ENCODE data around the gene LPIN1.
A peak's percentile ranks its signal among the peaks of the same experiment; 100 is the strongest.
"Not testable (repeated sequence)": the region's sequence is repeated elsewhere in the genome, so short reads cannot be mapped to it uniquely, and the experiment has no call there.

Gene LPIN1

DNA sequence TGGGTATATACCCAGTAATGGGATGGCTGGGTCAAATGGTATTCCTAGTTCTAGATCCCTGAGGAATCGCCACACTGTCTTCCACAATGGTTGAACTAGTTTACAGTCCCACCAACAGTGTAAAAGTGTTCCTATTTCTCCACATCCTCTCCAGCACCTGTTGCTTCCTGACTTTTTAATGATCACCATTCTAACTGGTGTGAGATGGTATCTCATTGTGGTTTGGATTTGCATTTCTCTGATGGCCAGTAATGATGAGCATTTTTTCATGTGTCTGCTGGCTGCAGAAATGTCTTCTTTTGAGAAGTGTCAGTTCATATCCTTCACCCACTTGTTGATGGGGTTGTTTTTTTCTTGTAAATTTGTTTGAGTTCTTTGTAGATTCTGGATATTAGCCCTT, 98.4 kb downstream of the LPIN1 start:
- not testable (repeated sequence) for DNase-seq

DNA sequence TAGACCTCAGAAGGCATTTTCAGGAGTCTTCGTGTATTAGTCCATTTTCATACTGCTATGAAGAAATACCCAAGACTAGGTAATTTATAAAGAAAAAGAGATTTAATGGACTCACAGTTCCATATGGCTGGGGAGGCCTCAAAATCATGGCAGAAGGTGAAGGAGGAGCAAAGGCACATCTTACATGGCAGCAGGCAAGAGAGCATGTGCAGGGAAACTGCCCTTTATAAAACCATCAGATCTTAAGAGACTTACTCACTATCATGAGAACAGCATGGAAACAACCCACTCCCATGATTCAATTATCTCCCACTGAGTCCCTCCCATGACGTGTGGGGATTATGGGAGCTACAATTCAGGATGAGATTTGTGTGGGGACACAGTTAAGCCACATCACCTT, 101.5 kb downstream of the LPIN1 start:
- DNase-seq, result not testable (repeated sequence)

DNA sequence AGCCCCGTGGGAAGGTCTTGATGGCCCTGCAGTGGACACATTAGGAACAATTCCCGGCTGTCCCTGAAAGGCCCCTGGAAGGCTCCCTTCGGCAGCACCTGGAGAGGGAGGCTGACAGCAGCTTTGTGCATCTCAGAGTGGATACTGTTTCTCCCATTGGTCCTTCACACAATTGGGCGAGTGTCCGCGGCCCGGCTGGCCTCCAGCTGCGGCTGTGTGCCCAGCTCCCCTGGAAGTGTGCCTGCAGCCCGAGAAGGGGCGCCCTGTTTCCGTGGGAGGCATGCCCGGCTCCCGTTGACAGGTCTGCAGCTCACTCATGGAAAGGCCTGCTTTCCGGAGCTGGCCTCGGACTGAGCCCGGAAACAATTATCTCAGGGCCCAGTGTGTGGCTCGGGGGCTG, 103.7 kb downstream of the LPIN1 start:
- no peak for DNase-seq

DNA sequence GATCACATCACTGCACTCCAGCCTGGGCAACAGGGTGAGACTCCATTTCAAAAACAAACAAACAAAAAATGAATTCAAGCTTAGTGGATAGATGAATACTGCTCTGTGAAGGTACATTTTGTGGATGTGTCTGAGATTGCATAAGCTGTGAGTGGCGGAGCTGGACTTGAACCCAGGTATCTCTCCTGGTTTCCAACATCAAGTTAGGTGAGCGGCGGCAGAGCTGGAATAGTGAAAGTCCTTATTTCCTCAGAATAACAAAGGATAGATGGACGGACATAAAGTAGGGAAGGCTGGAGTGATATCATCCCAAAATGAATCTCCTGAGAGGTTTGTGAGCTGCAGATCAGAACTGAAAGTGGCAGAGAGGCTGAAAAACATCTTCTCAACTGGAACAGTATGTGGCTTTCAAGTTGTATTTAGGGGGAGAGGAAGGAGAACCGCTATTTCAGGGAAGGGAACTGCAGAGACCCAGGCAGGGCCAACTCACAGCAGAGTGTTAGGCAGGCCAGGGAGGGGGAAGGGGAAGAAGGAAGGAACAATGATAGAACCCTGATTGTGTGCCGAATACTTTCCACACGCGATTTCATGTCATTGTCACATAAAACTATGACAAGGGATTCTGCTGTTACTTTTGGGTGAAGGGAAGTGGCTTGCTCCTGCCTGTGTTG, 106.2 kb downstream of the LPIN1 start:
- no peak for DNase-seq

DNA sequence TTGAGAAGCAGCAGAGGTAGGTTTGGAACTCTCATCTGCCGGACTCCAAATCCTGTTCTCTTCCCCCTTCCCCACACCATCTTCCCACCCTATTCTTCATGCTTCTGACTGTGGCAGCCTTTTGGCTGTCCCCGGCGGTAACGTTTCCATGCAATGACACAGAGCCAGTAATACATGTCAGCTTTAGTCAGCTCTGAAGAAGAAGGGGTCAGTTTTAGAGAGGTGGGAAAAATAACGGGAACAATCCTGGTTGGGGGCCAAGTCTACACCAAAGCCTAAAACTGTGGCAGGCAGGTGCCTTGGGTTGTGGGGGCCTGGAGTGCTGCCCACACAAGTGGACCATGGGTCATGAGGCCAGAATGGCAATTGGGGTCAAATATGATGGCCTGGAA, 106.8 kb downstream of the LPIN1 start:
- DNase-seq, result no peak

DNA sequence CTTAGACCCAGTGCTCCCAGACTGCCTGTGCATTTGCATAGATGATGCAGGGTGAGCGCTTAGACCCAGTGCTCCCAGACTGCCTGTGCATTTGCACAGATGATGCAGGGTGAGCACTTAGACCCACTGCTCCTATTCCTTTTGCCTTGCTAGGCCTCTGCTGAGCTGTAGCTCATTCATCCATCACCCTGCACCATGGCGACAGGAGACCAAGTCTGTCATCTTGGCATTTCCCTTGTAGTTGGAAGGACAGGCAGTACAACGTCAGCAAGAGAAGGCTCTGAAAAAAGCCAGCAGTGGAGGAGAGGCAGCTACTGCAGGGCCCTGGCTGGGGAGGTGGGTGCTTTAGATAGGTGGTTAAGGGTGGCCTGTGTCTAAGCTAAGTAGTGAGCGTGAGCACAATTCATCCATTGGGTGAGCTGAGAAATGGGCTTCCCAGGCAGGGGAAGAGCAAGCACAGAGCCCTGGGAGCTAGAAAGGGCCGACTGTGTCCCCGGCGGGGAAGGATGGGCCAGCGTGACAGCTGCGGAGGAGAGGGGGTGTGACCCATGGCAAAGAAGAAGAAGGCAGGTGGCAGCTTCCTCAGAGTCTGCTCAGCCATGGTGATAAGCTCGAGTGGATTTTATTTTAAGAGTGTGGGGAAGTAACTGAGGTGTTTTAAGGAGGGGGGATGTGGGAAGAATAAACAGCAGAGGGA, 108.8 kb downstream of the LPIN1 start:
- DNase-seq, result no peak

DNA sequence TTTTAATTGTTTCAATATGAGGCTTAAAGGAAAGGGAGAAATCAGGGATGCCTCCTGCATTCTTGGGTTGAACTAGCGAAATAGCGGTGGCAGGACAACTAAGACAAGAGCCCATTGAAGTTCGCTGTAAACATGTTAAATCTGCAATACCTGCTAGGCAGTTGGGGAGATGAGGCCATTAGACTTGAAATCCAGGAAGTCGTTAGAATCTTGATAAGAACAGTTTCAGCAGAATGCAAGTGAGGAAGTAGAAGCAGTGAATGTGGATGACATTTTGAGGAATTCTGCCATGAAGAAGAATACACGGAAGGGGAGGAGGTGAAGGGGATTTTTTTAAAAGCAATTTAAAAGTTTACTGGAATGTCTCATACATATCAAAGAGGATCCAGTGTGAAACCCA, 109.7 kb downstream of the LPIN1 start:
- no peak for DNase-seq

DNA sequence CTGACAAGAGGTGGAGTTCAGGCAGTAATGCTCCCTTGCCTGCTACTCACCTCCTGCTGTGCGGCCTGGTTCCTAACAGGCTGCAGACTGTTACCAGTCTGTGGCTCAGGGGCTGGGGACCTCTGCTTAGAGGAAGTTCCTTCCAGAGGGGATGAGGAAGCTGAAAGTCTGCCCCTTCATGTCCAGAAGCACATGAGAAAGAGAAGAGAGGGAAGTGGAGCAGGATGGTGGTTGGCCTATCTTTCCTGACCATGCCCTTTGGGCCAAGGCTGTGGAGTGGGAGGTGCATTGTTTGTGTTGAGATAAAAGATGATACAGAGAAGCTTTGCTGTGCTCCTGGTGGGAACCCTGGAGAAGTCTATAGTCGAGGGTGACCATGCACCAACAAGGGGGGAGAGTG, 112.5 kb downstream of the LPIN1 start:
- no peak for DNase-seq

DNA sequence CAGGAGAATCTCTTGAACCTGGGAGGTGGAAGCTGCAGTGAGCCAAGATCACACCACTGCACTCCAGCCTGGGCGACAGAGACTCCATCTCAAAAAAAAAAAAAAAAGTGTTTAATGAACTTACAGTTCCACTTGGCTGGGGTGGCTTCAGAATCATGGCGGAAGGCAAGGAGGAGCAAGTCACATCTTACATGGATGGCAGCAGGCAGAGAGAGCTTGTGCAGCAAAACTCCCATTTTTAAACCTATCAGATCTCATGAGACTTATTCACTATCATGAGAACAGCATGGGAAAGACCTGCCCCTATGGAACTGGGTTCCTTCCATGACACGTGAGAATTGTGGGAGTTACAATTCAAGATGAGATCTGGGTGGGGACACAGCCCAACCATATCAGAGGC, 113.5 kb downstream of the LPIN1 start:
- not testable (repeated sequence) for DNase-seq

DNA sequence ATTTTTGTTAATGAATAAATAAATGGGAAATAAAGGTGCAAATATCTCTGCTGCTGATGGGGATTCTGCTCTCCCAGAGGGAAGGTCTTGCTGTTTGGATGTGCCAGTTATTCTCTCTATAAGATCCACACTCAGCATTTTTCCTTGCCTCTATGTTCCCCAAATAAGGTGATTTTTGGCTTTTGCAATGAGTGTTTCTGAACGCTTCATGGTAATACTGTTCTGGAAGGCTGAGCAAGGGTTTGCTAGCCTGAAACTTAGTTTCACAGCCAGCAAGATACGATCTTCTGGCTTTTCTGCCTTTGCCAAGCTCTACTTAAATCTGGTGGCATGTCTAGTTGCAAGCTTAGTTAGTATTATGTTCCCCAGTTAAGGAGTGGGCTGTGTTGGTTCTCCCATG, 114.6 kb downstream of the LPIN1 start:
- no peak for DNase-seq

DNA sequence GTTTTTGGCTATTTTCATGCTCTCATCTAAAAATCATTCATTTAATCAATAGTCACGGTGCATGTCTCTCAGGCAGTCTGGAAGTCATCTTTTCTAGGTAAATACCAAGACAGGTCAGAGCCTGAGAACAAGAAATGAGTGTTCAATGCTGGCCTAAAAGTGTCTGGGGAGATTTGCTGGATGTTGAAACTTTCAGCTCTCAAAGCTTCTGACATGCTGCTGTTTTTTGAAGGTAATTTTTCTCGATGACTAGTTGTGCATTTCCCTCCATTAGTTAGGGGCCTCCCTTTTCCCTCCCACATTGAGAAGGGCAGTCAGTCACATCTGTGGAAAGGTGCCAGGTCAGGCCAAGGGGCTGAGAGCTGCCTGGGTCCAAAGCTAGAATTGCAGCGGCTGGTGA, 115.6 kb downstream of the LPIN1 start:
- no peak for DNase-seq

DNA sequence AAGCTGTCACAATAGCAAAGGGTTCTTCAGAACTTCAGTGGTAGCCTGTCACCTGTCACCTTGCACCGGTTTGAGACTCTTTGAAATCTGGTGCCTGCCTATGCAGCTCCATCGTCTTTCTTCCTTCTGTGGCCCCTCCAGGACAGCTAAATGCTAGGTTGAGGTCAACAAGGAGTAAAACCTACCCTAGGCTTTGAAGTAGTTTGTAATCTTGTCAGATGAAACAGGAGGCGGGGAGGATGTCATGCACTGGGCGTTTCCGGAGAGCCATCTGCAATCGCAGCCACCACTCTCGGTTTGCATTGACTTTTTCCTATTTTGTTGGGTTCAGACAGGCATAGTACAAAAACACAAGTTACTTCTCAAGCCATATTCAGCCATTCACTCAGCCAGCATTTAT, 116.7 kb downstream of the LPIN1 start:
- DNase-seq, result no peak

DNA sequence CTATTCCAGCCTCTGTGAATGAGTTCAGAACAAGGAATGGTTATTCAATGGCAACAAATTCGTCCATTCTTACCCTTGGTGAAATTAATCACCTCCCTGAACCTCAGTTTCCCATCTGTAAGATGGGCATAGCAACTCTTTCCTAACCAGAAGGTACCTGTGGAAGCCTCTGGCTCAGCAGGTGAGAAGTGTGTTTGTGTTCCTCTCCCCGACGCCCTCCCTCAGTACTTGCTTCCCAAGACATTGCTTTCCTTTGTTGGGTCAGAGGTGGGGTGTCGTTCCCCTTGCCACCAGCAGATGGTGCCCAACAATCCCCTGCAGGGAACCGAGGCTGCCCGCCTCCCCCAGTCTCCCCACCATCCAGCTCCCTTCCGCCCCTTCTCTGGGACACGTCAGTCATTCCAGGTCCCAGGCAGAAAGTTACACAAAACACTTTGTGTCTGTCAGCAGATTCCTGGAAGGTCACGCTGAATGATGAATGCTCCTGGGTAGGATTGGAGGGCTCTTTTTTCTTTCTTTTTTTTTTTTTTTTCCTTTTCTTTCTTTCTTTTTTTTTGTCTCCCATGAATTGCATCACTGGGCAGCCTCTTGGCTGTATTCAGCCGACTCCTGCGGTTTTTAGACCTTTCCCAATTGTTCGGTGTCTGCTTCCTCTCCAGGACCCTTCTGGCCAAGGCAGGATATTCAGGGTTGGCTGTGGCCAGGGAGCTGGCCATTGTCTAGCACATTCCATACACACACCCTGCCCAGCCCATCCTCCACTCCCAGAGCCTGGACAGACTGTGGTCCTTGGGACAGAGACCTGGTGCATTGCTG, 117.3 kb downstream of the LPIN1 start:
- DNase-seq, result no peak

DNA sequence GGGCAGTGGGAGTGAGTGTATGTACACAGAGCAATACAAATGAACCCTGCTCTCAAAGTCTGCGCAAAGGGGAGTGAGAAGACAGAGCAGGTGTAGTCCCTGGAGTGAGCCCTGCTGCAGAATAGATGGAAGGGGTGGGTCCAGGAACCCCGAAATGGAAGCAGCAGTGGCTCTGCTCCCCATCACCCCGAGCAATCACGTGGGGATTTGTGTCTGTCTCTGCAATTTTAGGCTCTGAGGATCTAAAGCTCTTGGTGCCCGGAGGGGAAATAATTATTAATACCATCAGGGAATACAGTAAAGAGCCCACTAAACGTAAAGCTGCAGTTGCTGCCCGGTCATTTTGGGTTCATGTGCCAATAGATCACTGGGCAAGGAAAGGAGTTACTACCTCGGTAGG, 118.3 kb downstream of the LPIN1 start:
- no peak for DNase-seq

DNA sequence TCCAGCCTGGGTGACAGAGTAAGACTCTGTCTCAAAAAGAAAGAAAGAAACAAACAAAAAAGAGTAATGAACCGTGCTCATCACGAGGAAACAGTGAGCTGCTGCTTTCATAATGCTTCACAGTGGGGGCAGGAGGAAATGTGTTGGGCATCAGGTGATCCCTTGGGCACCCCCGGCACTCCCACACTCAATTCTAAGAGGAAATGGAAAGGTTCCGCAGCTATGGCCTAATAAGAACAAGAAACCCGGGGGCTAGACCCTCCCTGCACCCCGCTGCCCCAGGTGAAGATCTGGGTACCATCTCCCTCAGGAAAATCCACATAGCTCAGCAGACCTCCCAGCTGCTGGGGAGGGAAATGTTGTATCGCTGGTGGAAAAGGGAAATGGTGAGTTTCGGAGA, 118.9 kb downstream of the LPIN1 start:
- DNase-seq, result no peak

DNA sequence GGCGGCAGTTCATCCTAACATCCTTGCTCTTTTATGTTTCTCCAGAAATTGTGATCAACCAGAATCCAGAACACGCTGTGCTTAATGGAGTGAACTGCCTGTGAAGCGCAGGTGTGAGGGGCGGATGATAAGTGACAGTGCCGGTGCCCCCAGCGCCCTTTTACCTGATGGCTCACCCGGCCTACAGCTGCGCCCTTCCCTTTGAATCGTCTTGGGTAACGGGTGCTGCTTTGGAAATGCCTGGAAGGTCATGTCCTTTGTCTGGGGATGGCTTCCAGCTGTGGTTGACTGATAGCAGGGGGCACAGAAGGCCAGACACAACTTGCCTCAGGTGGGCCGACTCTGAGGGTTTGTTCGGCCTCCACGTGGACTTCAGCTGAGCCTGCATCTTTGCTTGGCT, 119.4 kb downstream of the LPIN1 start:
- DNase-seq, result no peak

DNA sequence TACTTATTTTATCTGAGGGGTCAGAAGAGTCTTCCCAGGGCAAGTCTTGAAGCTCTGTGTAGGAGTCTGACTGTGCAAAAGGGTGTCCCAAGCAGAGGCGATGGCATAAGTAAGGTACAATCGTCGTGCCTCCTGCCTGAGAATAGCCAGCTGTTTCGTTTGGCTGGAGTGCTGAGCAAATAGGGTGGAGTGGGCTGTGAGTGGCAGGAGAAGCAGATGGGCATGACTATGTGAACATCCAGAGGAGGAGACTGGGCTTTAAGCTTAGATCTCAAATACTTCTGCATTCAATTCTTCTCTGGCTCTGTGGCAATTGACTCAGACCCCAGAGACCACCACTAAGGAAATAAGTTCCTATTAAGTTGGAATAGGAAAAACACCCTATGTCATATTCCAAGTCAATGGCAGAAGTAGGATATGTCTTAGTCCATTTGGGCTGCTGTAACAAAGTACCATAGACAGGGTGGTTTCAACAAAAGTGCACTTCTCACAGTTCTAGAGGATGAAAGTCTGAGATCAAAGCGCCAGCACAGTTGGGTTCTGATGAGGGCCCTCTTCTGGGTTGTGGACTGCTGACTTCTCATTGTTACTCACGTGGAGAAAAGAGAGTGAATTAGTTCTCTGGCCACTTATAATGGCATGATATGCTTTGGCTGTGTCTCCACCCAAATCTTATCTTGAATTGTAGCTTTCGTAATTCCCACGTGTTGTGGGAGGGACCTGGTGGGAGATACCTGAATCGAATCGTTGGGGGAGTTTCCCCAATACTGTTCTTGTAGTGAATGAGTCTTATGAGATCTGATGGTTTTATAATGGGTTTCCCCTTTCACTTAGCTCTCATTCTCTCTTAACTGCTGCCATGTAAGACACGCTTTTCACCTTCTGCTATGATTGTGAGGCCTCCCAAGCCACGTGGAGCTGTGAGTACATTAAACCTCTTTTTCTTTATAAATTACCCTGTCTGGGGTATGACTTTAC, 120.2 kb downstream of the LPIN1 start:
- peak; percentile 75 for DNase-seq

DNA sequence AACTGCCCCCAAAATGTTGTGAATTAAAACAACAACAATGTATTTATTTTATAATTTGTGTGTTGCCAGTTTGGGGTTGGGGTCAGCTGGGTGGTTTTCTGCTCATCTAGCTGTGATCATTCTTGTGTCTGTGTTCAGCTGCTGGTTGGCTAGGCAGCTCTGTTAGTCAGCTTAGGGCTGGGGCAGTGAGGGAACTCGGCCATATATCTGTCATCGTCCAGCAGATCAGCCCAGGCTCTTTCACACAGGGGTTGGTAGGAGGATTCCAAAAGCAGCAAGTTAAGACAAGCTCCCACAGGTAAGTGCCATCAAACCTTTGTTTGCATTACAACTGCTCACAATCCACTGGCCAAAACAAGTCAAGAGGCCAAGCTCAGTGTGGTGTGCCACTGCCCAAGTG, 121.5 kb downstream of the LPIN1 start:
- no peak for DNase-seq

DNA sequence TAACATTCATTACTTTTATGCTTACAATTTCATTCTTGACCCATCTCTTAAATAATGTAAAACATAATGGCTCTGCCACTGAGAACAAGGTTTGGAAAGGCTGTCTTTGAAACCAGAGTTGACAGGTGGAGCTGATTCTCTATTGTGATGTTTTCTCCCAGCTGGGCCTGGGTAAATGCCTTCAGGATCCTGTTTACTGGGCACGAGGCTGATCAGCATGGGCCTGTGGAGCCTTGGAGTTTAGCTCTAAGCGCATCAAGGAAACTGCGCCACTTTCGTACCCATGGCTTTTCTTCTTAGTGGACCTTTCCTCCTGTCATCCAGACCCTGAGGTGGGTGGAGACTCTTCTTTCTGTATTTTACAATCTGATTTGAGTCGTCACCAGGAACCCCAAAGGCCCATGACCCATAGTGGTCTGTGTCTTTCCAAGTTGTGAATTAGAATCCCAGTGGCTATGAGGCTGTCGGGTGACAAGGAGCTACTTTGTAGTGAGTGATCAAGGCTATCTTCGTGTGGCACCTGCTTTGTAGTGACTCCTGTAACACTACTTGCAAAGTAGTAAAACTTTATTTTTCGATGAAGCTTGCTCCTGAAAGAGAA, 123.1 kb downstream of the LPIN1 start:
- no peak for DNase-seq

DNA sequence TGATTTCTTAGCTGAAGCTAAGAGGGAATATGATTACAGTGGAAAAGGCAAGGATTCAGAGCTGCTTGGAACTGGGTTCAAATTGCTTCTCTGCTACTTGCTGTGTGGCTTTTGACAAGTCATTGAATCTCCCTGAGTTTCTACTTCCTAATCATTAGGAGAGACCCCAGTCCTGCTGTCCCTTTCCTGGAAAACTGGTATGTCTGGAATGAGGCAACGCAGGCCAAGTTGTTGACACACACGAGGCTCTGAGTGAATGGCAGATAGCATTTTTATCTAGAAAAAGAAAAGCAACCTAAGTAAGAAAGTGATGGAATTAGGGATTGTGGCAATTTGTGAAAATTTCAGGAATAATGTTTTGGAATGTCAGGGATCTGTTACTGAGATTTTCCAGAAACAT, 123.6 kb downstream of the LPIN1 start:
- DNase-seq, result no peak

DNA sequence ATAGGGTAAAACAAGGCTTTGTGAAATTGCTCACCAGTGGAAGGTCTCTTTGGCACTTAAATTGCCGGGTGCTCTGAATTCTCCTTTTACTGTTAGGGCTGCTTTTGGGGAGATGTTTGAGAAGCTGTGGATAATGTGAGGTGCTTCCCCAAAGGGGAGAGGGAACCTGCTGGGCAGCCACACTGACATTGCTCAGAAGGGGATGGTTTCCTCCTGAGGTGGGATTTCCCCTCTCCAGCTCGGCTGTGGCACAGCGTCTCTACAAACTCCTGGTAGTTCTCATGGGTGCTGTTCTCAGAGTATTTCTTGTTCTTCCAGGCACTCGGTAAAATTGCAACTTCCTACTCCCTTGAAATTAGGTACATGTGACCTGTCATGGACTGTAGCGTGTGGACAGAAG, 124.2 kb downstream of the LPIN1 start:
- no peak for DNase-seq

DNA sequence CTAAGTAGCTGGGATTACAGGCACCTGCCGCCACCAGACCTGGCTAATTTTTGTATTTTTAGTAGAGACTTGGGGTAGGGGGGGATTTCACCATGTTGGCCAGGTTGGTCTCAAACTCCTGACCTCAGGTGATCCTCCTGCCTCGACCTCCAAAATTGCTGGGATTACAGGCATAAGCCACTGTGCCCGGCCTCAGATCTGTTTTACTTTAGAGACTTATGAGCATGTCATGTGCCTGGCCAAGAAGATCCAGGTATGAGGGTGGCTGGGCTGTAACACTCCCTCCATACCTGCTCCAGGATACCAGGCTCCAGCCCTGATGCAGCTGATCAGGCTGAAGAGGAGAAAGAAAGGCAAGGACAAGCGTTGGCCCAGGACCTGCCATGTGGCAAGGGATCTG, 125.0 kb downstream of the LPIN1 start:
- DNase-seq, result no peak
